Subcutaneous abdominal adipose tissue (tissue), 5 donors: ENCODE data around the gene ATRN.

Source experiments
- H3K27ac ChIP-seq: one replicate; pipeline ENCODE4 v1.7.0; 2013; ENCODE audit warnings: low read depth, mild to moderate bottlenecking, inconsistent platforms, low read length, moderate library complexity
- H3K27me3 ChIP-seq, 5 donors: one replicate each; pipeline ENCODE4 v1.7.0; 2013; ENCODE audit warnings: low read length in 5 of 5, inconsistent platforms in 1 of 5; ENCODE audit not compliant: control insufficient read depth in 5 of 5, insufficient read depth in 4 of 5
- H3K36me3 ChIP-seq, 5 donors: one replicate each; pipeline ENCODE4 v1.7.0; 2013; ENCODE audit warnings: low read length in 5 of 5; ENCODE audit not compliant: control insufficient read depth in 5 of 5, insufficient read depth in 5 of 5
- H3K4me1 ChIP-seq, 5 donors: one replicate each; pipeline ENCODE4 v1.7.0; 2013; ENCODE audit warnings: low read length in 5 of 5, mild to moderate bottlenecking in 3 of 5, moderate library complexity in 1 of 5; ENCODE audit not compliant: control insufficient read depth in 5 of 5, insufficient read depth in 5 of 5
- H3K4me3 ChIP-seq, 5 donors: one replicate each; pipeline ENCODE4 v1.7.0; 2013; ENCODE audit warnings: low read length in 5 of 5, low read depth in 1 of 5
- H3K9ac ChIP-seq, 5 donors: one replicate each; pipeline ENCODE4 v1.7.0; 2013; ENCODE audit warnings: low read length in 5 of 5, mild to moderate bottlenecking in 4 of 5, moderate library complexity in 3 of 5
- H3K9me3 ChIP-seq, 5 donors: one replicate each; pipeline ENCODE4 v1.7.0; 2013; ENCODE audit warnings: low read length in 5 of 5; ENCODE audit not compliant: control insufficient read depth in 5 of 5
- donor health status: healthy.
- donor health status: healthy.
- donor health status: healthy.
- donor health status: healthy.
- donor health status: healthy.

ATRN gene

DNA sequence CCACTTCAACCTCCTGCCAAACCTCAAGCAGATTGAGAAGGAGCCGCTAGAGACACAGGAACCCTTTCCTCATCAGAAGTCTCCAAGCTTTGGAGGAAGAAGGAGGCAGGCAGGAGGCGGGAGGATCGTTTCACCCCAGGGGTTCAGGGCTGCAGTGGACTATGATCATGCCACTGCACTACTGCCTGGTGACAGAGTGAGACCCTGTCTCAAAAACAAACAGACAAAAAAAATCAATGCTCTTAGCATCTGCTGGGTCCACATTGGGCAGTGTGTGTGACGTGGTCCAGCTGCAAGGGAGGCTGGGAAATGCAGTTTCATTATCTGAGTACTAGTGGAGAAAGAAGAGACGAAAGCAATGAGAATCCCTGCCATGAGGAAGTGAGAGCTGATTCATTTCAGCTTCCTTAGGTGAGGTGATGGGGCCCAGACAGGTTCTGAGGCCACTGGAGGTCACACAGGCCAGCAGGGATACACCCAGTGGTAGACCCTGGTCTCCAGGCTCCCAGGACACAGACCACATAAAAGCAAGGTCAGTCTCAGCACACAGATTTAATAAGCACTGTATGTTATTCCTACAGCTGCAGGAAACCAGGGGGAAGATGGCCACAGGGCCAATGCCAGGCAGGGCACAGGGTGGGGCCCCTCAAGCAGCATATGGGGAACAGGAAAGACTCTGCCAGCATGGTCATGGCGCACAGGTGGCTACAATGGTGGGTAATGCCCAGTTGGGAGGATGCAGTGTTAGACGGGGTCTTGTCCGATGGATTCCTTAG lies 188.1 kb downstream of the ATRN start:
- H3K4me3 ChIP-seq, result no peak overlapping the region
- H3K9me3 ChIP-seq, result peaks cover 0 to 6% (median 0%) of the 10 kb centered on the region in 5 donors
- H3K36me3 ChIP-seq, result no peaks in the 10 kb centered on the region
- H3K4me1 ChIP-seq, result peaks cover 0 to 14% (median 0%) of the 10 kb centered on the region in 5 donors
- no peak overlapping the region for H3K9ac ChIP-seq
- no peak overlapping the region for H3K27ac ChIP-seq
- H3K27me3 ChIP-seq, result peaks cover 26 to 38% (median 33%) of the 10 kb centered on the region in 5 donors

DNA sequence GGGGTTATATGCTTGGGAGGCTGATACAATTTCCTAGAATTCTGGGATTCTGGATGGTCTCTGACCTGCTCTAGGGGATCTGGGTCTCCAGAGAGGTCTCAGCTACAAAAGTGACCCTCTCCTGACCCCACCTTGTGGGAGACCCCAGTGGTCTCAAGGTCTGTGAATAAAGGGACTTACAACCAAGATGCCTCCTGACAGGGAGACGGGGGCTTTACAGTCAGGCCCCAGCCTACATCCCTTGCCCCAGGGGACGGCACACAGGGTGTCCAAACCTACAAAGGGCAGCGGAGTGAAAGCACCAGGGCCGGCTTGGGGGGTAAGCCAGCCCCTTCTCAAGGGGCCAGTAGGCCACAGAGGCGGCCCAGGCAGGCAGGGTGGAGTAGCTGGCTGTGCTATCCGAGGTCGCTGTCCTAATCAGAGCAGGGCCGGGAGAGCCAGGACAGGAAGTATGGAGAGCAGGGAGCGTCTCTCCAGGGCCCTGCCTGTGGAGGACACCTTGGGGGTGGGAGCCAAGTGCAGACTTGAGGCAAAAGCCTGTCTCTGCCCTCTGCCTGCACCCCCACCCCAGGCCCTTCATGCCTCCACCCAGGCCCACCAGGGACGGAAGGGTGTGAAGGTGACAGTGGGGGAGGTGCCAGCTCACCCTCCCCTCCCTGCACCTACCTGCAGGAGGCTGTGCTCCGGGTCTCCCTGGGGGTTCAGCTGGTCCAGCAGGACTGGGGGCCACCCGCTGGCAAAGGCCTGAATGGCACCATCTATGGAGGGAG lies 188.9 kb downstream of the ATRN start:
- peaks cover 26 to 38% (median 33%) of the 10 kb centered on the region in 5 donors for H3K27me3 ChIP-seq
- no peak overlapping the region for H3K4me3 ChIP-seq
- H3K36me3 ChIP-seq, result no peaks in the 10 kb centered on the region

DNA sequence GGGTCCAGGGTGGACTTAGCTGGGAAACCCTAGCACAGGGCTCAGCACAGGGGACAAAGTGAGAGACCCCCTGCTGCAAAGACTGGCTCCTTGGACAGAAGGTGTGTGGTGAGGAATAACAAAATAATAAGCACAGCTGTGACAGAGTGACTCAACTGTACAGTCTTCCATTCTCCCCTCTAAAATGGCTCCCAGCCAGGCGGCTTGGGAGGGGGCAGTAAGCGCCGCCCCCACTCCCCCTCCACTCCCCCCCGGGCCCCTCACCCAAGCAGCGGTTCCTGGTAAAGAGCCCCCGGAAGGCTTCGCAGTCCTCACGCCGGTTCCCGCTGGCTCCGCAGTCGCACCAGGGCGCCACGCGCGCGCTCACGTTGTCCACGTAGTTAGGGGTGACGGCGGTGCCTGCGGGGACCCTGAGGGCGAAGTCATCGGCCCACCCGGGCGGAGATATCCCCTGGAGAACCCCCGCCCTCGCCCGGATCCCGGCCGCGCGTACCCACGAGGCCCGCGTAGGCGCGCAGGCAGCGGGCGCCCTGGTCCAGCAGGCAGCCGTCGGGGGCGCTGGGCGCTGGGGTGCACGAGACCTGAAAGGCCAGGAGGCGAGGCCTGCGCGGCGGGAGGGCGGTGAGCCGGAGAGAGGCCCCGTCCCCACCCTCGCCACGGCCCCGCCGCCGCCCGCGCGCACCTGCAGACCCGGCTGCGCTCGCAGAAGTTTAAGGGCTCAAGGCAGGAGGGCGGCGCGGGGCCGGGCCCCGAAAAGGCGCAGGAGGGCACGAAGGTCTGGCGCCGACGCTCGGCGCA lies 189.6 kb downstream of the ATRN start:
- peaks cover 0 to 1% (median 0%) of the 10 kb centered on the region in 5 donors for H3K9me3 ChIP-seq
- no peaks in the 10 kb centered on the region for H3K36me3 ChIP-seq
- no peak overlapping the region for H3K4me3 ChIP-seq
- no peak overlapping the region for H3K27ac ChIP-seq
- H3K9ac ChIP-seq, result no peak overlapping the region
- H3K27me3 ChIP-seq, result peaks cover 26 to 38% (median 33%) of the 10 kb centered on the region in 5 donors
- H3K4me1 ChIP-seq, result peaks cover 0 to 14% (median 0%) of the 10 kb centered on the region in 5 donors

More for the DNA sequence above, 188.9 kb downstream of the ATRN start:
- Histone ChIP-seq H3K27ac (no peak overlapping the region), H3K4me1 (peaks cover 0 to 14% (median 0%) of the 10 kb centered on the region in 5 donors), H3K9me3 (peaks cover 0 to 6% (median 0%) of the 10 kb centered on the region in 5 donors), H3K9ac (no peak overlapping the region)

DNA sequence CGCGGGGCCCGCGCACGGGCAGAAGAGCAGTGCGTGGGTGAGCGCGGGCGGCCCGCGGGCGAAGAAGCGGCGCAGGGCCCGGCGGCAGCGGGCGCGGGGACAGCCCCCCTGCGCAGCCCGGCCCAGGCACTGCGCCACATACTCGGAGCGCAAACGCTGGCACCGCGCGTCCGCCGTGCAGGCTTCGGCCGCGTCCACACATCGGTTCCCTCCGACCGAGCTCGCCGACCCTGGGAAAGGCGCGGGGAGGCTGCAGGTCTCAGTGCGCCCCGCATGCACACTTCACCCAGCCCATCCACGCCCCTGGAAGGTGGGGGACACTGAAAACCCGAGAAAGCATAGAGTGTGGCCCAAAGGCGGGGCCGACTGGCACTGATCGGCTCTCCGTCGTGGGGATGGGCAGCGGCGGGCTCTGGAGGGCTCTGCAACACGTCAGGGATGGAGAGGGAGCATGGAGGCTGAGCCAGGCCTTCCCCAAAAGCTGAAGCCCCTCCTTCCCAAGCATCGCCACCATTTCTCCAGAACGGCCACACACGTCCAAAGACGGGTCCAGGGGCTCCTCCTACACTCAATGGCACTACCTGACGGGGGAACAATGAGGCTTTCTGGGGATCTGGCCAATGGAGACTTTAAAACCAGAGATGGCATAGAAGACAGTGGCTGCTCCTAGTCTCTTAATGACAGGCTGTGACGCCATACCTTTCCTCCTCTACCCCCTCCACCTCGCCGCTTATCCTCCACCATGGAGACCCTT lies 190.4 kb downstream of the ATRN start:
- Histone ChIP-seq H3K9ac (no peak overlapping the region), H3K27ac (no peak overlapping the region), H3K4me3 (peak overlapping the region in 1 of 5 donors; percentile 5), H3K36me3 (no peaks in the 10 kb centered on the region), H3K27me3 (peaks cover 26 to 38% (median 33%) of the 10 kb centered on the region in 5 donors), H3K4me1 (peaks cover 0 to 18% (median 0%) of the 10 kb centered on the region in 5 donors), H3K9me3 (no peaks in the 10 kb centered on the region)

DNA sequence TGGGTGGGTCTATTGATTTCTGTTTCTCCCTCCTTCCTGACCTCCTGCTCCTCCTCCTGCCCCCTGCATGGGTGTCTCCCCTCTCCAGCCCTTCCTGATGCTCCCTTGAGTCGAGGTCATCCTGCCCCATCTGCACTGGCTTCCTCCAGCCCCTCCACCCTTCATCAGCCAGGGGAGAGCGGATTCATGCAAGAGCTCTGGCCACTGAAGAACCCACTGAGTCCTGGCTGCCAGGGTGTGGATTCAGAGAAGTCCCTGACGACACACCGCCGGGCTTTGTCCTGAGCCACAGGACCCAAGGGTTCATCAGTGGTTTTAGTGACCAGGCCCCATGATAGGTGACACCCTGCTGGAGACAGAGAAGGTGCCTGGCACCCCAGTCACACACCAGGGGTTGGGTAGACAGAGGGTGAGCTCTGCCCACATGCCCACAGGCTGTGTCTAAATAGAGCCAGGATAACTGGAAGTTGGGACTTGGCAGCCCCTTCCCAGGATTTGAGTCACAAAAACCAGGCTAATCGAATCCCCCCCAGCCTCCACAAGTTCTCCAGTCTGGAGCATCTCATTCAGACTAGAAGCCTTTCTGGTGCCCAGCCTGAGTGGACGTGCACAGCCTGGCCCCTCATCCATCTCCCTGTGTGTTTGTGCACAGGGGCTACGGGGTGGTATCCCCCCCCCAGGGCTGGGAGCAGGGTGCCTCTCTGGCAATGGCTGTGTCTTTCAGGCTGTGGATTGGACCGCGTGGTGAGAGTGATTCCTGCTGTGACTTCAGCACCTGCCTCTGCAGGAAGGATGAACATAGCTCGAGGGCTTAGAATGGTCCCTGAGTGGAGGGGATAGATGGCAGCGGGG lies 191.2 kb downstream of the ATRN start:
- Histone ChIP-seq H3K27me3 (peaks cover 26 to 38% (median 33%) of the 10 kb centered on the region in 5 donors), H3K4me1 (peaks cover 0 to 20% (median 0%) of the 10 kb centered on the region in 5 donors), H3K9me3 (no peaks in the 10 kb centered on the region)

DNA sequence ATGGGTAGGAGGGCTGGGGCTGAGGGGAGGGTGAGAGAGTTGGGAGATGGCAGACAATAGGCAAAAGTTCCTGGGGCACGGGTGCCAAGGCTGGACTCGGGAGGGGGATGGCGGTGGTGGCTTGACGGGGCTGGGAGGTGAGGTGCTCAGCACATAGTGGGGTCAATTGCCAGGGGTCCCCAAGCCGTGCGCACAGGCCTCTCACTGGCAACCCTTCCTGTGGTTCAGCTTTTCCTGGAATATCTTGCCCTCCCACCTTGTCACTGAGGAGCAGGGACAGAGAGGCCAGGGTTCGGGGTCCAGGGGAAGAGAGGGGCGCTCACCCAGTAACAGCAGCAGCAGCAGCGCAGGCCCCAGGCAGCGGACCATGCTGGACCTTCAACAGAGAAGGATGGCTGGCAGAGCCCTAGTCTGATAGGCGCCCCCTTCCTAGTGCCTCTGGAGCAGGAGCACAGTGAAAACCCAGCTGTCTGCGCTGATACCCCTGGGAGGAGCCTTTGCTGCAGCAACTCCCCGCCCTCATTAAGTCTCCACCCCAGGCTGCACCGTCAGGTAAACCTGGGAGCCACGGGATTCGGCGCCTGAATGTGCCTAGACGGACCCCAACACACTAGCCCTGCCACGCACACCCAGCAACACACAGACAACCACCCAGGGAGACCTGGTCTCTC lies 192.3 kb downstream of the ATRN start, which contains the start of gene GFRA4:
GFRA4 (minus strand) TSS at position 369 of the 671 bp plus-strand sequence; CDS start at position 369, 0 bp downstream.
- no peak within 1 kb of the TSS for H3K9ac ChIP-seq
- H3K9me3 ChIP-seq, result no peaks in the 10 kb centered on the region
- no peak within 1 kb of the TSS for H3K27ac ChIP-seq
- H3K4me1 ChIP-seq, result peaks cover 0 to 20% (median 0%) of the 10 kb centered on the region in 5 donors
- H3K36me3 ChIP-seq, result no peaks in the 10 kb centered on the region
- H3K4me3 ChIP-seq, result no peak within 1 kb of the TSS
- H3K27me3 ChIP-seq, result peaks cover 26 to 37% (median 33%) of the 10 kb centered on the region in 5 donors

More for the DNA sequence above, 191.2 kb downstream of the ATRN start:
- no peak overlapping the region for H3K27ac ChIP-seq
- H3K4me3 ChIP-seq, result no peak overlapping the region
- H3K36me3 ChIP-seq, result no peaks in the 10 kb centered on the region
- no peak overlapping the region for H3K9ac ChIP-seq

DNA sequence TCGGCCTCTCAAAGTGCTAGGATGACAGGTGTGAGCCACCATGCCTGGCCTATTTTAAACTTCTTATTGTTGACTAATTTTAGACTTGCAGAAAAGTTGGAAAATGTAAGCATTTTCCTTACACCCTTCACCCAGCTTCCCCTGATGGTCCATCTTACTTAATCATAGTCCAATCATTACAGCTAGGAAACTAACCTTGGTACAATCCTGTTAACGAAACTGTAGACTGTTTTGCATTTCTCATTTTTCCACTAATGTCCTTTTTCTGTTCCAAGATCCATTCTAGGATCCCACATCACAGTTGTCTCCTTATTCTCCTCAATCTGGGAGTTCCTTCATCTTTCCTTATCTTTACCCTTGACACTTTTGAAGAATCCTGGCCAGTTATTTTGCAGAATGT lies 193.0 kb downstream of the ATRN start:
- no peak overlapping the region for H3K9ac ChIP-seq
- peaks cover 26 to 39% (median 30%) of the 10 kb centered on the region in 5 donors for H3K27me3 ChIP-seq
- H3K27ac ChIP-seq, result no peak overlapping the region
- H3K4me1 ChIP-seq, result peaks cover 0 to 20% (median 0%) of the 10 kb centered on the region in 5 donors
- no peaks in the 10 kb centered on the region for H3K36me3 ChIP-seq
- H3K4me3 ChIP-seq, result no peak overlapping the region
- no peaks in the 10 kb centered on the region for H3K9me3 ChIP-seq

DNA sequence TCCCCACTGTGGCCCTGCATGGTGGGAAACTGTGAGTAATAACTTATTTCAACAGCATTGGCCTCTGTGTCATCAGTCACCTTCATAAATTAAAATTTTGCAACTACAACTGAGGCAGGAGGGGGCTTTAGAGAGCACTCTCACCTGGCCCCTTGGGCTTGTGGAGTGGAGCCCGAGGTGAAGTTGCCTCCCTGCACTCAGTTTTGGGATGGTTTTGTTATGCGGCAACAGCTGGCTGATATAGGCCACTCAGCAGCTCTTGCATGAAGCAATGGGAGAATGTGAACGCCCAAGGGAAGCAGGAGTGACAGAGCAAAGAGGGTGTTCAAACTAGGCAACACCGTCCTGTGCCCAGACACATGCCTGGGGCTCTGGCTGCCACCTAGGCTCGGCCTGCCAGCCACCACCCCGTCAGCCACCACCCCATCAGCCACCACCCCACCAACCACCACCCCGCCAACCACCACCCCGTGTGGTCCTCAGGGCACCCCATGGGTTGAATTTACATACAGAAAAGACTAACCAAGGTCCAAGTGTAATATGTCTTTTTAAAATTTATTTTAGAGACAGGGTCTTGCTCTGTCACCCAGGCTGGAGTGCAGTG lies 196.7 kb downstream of the ATRN start:
- Histone ChIP-seq H3K27me3 (peaks cover 14 to 32% (median 18%) of the 10 kb centered on the region in 5 donors), H3K4me1 (peaks cover 0 to 10% (median 0%) of the 10 kb centered on the region in 5 donors), H3K4me3 (no peak overlapping the region), H3K27ac (no peak overlapping the region), H3K9me3 (no peaks in the 10 kb centered on the region), H3K36me3 (peaks cover 0 to 9% (median 5%) of the 10 kb centered on the region in 5 donors), H3K9ac (no peak overlapping the region)
